ENCODE data around the gene RBM19. TPM values are rescaled to one million over a fixed set of nuclear protein-coding genes. Genes with fewer than 3 reads are reported as not detected.

The RBM19 gene
- polyA plus RNA-seq, 1 donor = 27.2 TPM

DNA sequence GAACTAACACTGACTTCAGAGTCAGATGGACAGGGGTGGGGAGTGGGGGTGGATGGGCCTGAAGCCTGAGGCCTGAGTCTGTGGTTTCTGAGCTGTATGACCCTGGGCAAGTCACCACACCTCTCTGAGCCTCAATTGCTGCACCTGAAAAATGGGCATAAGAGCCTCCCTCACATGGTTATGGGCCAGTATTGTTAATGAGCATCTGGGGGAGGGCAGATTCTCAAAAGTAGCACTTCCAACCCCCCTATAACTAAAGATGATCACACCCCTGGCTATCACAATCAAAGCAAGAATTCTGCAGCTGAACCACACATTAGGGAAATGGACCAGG, 168.6 kb downstream of the RBM19 start:
- Histone ChIP-seq H3K27ac (ENCODE audit: low read length) (no peak overlapping the region), H3K4me1 (ENCODE audit: control insufficient read depth, insufficient read depth, low read length) (no peaks in the 10 kb centered on the region), H3K4me3 (ENCODE audit: low read length) (no peak overlapping the region), H3K36me3 (ENCODE audit: control insufficient read depth, insufficient read depth, low read length) (no peaks in the 10 kb centered on the region), H3K27me3 (ENCODE audit: control insufficient read depth, insufficient read depth, low read length) (peaks cover 4% of the 10 kb centered on the region), H3K9me3 (ENCODE audit: control insufficient read depth, low read depth, low read length) (no peaks in the 10 kb centered on the region)
- DNase-seq = no peak

DNA sequence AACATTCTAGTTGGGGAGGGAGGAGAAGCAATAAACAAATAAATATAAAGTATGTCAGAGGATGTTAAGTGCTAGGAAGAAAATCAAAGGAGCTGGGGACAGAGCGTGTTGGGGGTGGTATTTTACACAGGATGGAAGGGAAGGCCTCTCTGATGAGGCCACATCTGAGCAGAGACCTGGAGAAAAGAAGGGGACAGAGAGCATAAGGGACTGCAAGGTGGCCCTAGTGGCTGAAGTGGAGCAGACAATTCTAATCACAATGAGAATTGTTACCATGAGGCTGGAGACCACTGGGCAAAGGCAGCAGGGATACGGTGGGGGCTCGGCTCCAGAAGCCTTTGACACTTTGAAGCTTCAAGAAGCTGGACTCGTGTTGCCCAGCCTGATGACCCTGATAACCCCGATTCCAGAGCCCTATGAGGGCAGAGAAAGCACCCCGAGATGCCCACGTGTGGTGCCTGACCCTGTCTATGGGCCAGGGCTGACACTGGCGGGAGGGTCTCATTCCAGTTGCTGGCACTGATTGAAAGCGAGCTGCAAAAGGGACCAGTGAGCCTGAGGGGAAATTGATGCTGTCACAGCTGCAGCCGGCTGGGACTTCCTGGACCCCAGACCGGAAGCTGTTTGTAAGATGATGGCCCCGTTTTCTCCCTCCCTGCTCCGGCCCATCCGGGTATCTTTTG, 169.1 kb downstream of the RBM19 start:
- Histone ChIP-seq H3K27ac (ENCODE audit: low read length) (no peak overlapping the region), H3K4me1 (ENCODE audit: control insufficient read depth, insufficient read depth, low read length) (no peaks in the 10 kb centered on the region), H3K27me3 (ENCODE audit: control insufficient read depth, insufficient read depth, low read length) (peaks cover 4% of the 10 kb centered on the region), H3K9me3 (ENCODE audit: control insufficient read depth, low read depth, low read length) (no peaks in the 10 kb centered on the region), H3K4me3 (ENCODE audit: low read length) (no peak overlapping the region), H3K36me3 (ENCODE audit: control insufficient read depth, insufficient read depth, low read length) (no peaks in the 10 kb centered on the region)
- WGBS (ENCODE audit: insufficient coverage, low lambda C conversion rate) = 63% methylated on average over 1 of the region's 14 CpGs
- no peak for DNase-seq

DNA sequence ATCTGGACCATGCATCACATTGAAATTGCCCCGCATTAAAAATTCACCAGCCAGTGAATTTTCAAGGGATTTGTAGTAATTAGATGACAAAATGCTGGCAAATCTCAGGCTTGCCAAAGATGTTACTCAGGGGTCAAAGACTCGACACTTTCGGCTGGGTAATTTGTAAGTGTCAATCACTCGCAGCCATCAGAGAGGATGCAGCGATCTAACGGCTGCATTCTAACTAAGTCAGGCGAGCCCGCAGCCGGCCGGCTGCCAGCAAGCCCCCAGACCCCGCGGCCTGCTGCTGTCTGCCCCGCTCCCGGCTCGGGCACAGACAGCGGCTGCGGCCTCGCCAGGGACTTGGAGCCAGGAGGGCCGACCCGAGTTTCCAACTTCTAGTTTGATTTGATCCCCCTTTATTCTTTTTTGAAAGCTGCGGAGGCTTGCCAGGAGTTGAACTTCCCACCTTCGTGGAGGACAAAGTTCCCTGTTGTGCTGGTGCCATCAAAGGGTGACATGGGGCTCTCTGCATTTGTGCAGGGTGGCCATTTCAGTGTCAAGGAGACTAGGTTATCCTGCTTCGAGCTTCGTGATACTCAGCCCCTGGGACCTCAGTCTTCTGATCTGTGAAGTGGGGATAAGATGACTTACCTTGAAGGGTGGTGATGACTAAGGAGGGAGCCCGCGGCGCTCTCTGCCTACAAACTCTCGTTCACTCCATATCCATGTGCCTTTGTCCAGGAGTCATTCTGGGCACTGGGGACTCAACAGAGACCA, 169.9 kb downstream of the RBM19 start:
- H3K9me3 ChIP-seq (ENCODE audit: control insufficient read depth, low read depth, low read length) = no peaks in the 10 kb centered on the region
- WGBS (ENCODE audit: insufficient coverage, low lambda C conversion rate) = no CpG with 5 or more reads among the region's 28 CpGs
- no peak overlapping the region for H3K4me3 ChIP-seq (ENCODE audit: low read length)
- no peak for DNase-seq
- peaks cover 4% of the 10 kb centered on the region for H3K27me3 ChIP-seq (ENCODE audit: control insufficient read depth, insufficient read depth, low read length)
- no peaks in the 10 kb centered on the region for H3K36me3 ChIP-seq (ENCODE audit: control insufficient read depth, insufficient read depth, low read length)
- H3K4me1 ChIP-seq (ENCODE audit: control insufficient read depth, insufficient read depth, low read length) = no peaks in the 10 kb centered on the region
- no peak overlapping the region for H3K27ac ChIP-seq (ENCODE audit: low read length)

DNA sequence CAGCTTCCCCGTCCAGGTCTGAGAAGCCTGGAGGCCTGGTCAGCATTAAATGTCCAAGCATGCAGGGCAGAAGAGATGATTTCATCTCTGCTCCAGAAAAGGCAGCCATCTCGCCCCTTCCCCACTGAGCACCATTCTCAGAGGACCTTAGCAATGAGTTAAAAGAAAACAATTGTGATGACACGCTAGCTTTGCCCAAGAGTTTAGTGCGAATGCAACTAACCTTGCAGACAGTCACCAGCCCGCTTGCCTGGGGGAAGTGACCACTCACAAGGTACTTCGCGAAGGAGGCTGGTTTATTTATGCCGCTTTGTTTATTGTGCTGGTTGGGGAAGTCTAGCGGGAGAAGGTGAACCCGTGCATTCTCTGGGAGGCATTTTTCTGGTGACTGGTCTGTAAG, 170.7 kb downstream of the RBM19 start:
- DNase-seq = no peak
- H3K4me1 ChIP-seq (ENCODE audit: control insufficient read depth, insufficient read depth, low read length) = no peaks in the 10 kb centered on the region
- H3K4me3 ChIP-seq (ENCODE audit: low read length) = no peak overlapping the region
- H3K36me3 ChIP-seq (ENCODE audit: control insufficient read depth, insufficient read depth, low read length) = no peaks in the 10 kb centered on the region
- no peak overlapping the region for H3K27ac ChIP-seq (ENCODE audit: low read length)
- H3K9me3 ChIP-seq (ENCODE audit: control insufficient read depth, low read depth, low read length) = no peaks in the 10 kb centered on the region
- peaks cover 4% of the 10 kb centered on the region for H3K27me3 ChIP-seq (ENCODE audit: control insufficient read depth, insufficient read depth, low read length)
- WGBS (ENCODE audit: insufficient coverage, low lambda C conversion rate) = no CpG with 5 or more reads among the region's 10 CpGs

DNA sequence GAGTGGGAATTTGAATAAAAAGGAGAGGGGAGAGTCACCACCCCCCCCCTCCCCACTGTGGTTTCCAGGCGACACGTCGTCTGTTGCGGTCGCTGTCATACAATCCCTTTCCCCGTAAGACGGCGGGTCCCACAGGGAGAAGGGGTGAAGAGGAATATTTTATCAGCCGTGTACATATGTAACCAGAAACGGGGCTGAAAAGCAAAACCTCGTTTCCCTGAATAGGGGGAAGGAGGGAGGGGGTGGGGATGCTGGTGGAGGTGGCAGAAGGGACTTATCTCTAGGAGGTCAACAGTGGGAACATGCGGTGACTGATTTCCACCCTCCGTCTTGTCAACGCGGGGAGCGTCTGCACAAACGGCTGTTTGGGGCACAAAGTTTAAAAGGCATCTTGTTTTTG, 171.4 kb downstream of the RBM19 start:
- Histone ChIP-seq H3K4me1 (ENCODE audit: control insufficient read depth, insufficient read depth, low read length) (no peaks in the 10 kb centered on the region), H3K9me3 (ENCODE audit: control insufficient read depth, low read depth, low read length) (no peaks in the 10 kb centered on the region), H3K27ac (ENCODE audit: low read length) (no peak overlapping the region), H3K36me3 (ENCODE audit: control insufficient read depth, insufficient read depth, low read length) (no peaks in the 10 kb centered on the region), H3K27me3 (ENCODE audit: control insufficient read depth, insufficient read depth, low read length) (peaks cover 4% of the 10 kb centered on the region), H3K4me3 (ENCODE audit: low read length) (no peak overlapping the region)
- DNase-seq = no peak
- no CpG with 5 or more reads among the region's 17 CpGs for WGBS (ENCODE audit: insufficient coverage, low lambda C conversion rate)

DNA sequence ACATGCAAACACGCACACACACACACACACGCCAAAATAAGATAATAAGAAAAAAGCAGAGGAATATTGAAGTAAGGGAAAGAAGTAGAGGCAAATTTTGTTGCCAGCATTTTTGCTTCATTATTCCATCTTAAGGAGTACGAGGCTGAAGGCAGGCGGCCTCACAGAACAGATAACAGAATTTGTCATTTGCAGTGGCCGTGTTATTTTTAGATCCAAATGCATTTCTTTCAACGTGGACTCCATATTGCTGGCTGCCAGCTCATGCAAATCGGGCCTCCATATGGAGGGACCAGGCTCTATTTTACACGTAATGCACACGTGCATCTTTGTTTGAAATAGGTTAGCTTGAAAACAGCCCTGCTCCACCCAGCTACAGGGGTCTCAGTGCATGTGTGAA, 172.9 kb downstream of the RBM19 start:
- WGBS (ENCODE audit: insufficient coverage, low lambda C conversion rate) = 93% methylated on average over 2 of the region's 9 CpGs
- H3K27me3 ChIP-seq (ENCODE audit: control insufficient read depth, insufficient read depth, low read length) = peaks cover 4% of the 10 kb centered on the region
- no peak for DNase-seq
- no peaks in the 10 kb centered on the region for H3K4me1 ChIP-seq (ENCODE audit: control insufficient read depth, insufficient read depth, low read length)
- no peaks in the 10 kb centered on the region for H3K36me3 ChIP-seq (ENCODE audit: control insufficient read depth, insufficient read depth, low read length)
- H3K9me3 ChIP-seq (ENCODE audit: control insufficient read depth, low read depth, low read length) = no peaks in the 10 kb centered on the region
- H3K27ac ChIP-seq (ENCODE audit: low read length) = no peak overlapping the region
- H3K4me3 ChIP-seq (ENCODE audit: low read length) = no peak overlapping the region

DNA sequence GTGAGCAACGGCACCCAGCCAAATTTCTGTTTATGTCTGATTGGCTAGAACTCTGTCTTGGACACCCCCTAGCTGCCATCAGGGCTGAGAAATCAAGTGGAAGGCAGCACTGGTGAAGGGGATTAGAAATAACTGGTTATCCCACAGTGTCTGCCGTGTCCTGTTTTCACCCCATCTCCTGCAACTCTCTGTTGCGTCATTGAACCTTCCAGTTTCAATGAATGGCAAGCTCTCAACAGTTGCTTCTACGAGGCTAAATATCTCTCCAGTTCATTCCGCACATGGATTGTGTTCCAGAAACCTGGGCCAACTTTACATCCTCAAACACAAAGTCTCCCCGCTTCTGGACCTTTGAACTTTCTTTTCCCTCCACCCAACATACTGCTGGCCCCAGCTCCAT, 173.7 kb downstream of the RBM19 start:
- Histone ChIP-seq H3K36me3 (ENCODE audit: control insufficient read depth, insufficient read depth, low read length) (no peaks in the 10 kb centered on the region), H3K4me1 (ENCODE audit: control insufficient read depth, insufficient read depth, low read length) (no peaks in the 10 kb centered on the region), H3K27ac (ENCODE audit: low read length) (no peak overlapping the region), H3K9me3 (ENCODE audit: control insufficient read depth, low read depth, low read length) (no peaks in the 10 kb centered on the region), H3K4me3 (ENCODE audit: low read length) (no peak overlapping the region), H3K27me3 (ENCODE audit: control insufficient read depth, insufficient read depth, low read length) (peaks cover 4% of the 10 kb centered on the region)
- WGBS (ENCODE audit: insufficient coverage, low lambda C conversion rate) = 33% methylated on average over 1 of the region's 6 CpGs
- DNase-seq = peak in 1 of 2 donors; percentile 15

DNA sequence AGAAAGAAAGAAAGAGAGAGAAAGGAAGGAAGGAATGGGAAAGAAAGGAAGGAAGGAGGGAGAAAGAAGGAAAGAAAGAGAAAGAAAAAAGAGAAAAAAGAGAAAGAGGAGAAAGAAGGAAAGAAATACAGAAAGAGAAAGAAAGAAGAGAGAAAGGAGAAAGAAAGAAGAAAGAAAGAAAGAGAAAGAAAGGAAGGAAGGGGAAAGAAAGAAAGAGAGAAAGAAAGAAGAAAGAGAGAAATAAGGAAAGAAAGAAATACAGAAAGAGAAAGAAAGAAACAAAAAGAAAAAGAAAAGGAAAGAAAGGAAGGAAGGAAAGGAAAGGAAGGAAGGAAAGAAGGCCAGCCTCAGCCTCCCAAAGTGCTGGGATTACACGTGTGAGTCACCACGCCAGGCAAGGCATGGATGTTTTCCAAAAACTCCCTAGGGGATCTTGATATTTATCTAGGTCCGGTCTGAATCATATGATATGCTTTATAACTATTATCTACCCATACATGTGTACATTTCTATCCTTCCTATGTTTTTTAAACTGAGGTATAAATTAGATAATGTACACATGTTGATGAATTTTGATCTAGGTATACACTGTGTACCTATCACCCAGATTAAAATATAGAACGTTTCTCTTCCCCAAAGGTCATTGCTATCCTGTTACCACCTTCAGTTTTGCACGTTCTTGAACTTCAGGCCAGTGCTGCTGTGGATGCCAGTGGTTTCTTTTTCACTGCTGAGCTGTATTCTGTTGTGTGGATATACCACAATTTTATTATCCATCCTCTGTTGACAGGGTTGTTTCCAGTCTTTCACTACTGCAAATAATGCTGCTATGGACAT, 177.9 kb downstream of the RBM19 start:
- DNase-seq = no peak
- H3K36me3 ChIP-seq (ENCODE audit: control insufficient read depth, insufficient read depth, low read length) = no peaks in the 10 kb centered on the region
- no peaks in the 10 kb centered on the region for H3K9me3 ChIP-seq (ENCODE audit: control insufficient read depth, low read depth, low read length)
- WGBS (ENCODE audit: insufficient coverage, low lambda C conversion rate) = no CpG with 5 or more reads among the region's 5 CpGs
- H3K4me1 ChIP-seq (ENCODE audit: control insufficient read depth, insufficient read depth, low read length) = no peaks in the 10 kb centered on the region
- H3K4me3 ChIP-seq (ENCODE audit: low read length) = no peak overlapping the region
- H3K27ac ChIP-seq (ENCODE audit: low read length) = no peak overlapping the region
- H3K27me3 ChIP-seq (ENCODE audit: control insufficient read depth, insufficient read depth, low read length) = peaks cover 12% of the 10 kb centered on the region

DNA sequence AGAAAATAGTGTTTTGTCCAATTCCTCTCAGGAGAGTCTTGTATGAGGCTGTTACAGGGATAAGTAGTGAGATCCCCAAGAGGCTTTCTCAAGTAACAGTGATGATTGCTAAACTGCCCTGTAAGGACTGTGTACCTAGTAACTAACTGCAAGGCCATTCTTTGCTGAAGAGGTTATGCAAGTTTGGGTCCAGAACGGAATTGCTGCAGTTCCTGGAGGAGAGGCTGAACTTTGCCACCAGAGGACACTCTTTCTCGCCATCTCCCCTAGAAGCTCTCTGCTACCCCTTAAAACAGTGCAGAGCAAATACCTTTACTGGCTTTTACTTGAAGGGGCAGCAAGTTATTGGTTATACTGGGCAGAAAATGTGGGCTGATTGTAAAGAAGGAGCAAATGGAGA, 180.0 kb downstream of the RBM19 start:
- Histone ChIP-seq H3K27ac (ENCODE audit: low read length) (no peak overlapping the region), H3K36me3 (ENCODE audit: control insufficient read depth, insufficient read depth, low read length) (no peaks in the 10 kb centered on the region), H3K27me3 (ENCODE audit: control insufficient read depth, insufficient read depth, low read length) (peaks cover 12% of the 10 kb centered on the region), H3K9me3 (ENCODE audit: control insufficient read depth, low read depth, low read length) (no peaks in the 10 kb centered on the region), H3K4me3 (ENCODE audit: low read length) (no peak overlapping the region), H3K4me1 (ENCODE audit: control insufficient read depth, insufficient read depth, low read length) (no peaks in the 10 kb centered on the region)
- DNase-seq = no peak
- no CpG with 5 or more reads among the region's 2 CpGs for WGBS (ENCODE audit: insufficient coverage, low lambda C conversion rate)

DNA sequence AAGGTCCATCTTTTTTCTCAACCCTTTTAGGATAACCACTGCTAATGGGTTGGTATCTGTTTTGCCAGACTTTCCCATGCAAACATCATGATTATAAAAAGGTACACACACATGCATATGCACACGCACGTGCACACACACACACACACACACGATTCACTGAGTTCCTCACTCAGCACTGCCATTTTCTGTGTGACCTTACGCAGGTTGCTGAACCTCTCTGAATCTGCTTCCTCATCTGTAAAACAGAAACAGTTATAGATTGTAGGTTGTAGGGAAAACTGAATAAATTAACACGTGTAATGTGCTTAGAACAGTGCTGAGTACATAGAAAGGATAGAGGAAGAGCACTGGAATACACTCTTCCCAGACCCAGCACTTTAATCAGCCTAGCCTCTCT, 182.3 kb downstream of the RBM19 start:
- WGBS (ENCODE audit: insufficient coverage, low lambda C conversion rate) = 77% methylated on average over 3 of the region's 5 CpGs
- Histone ChIP-seq H3K27me3 (ENCODE audit: control insufficient read depth, insufficient read depth, low read length) (peaks cover 17% of the 10 kb centered on the region), H3K36me3 (ENCODE audit: control insufficient read depth, insufficient read depth, low read length) (no peaks in the 10 kb centered on the region), H3K9me3 (ENCODE audit: control insufficient read depth, low read depth, low read length) (no peaks in the 10 kb centered on the region), H3K27ac (ENCODE audit: low read length) (no peak overlapping the region), H3K4me1 (ENCODE audit: control insufficient read depth, insufficient read depth, low read length) (no peaks in the 10 kb centered on the region), H3K4me3 (ENCODE audit: low read length) (no peak overlapping the region)
- DNase-seq = no peak
